ENCODE data around the gene EMX1. TPM values are rescaled to one million over a fixed set of nuclear protein-coding genes. Genes with fewer than 3 reads are reported as not detected.

Gene EMX1
- total RNA-seq, 1 donor from 2014 or later = not detected

DNA sequence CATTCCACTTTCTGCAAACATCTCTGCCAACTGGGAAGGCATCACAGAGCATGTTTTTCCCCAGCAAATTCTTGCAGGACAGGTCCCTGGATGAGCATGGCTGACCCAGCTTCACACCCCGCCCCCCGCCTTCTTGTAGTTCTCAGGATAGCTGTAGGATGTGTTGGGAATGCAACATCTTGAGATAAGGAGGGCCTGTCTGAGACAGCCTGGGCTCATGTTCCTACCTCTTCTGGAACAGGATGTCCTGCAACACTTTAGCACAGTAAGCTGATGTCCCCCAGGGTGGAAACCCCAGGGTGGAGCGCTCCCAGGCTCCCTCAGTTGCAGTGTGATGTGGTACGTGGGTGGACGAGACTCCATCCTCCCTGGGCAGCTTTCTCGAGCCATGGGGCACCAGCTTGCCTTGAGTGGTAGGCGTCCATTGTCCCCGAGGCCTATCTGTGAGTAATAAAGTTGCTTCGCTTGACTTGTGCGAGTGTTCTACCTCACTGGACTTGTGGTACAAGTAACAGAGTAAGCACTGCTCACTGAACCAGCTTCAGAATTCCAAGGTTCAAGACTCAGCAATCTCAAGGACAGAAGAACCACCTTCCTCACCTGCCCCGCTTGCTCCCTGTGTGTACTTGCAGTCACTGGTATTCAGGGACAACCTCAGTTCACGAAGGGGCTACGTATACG lies 48.6 kb downstream of the EMX1 start:
- H3K36me3 Mint-ChIP-seq (ENCODE audit: unreplicated experiment) = peaks cover 3% of the 10 kb centered on the region
- no peaks in the 10 kb centered on the region for H3K9me3 Mint-ChIP-seq (ENCODE audit: unreplicated experiment)
- DNase-seq (ENCODE audit: extremely low spot score, unreplicated experiment) = no peak
- peaks cover 7% of the 10 kb centered on the region for H3K4me1 Mint-ChIP-seq (ENCODE audit: unreplicated experiment)
- no peak overlapping the region for H3K27ac Mint-ChIP-seq (ENCODE audit: unreplicated experiment)
- H3K27me3 Mint-ChIP-seq (ENCODE audit: unreplicated experiment) = no peaks in the 10 kb centered on the region
- H3K4me3 Mint-ChIP-seq (ENCODE audit: unreplicated experiment) = no peak overlapping the region
- TF ChIP-seq, protein P1, sequence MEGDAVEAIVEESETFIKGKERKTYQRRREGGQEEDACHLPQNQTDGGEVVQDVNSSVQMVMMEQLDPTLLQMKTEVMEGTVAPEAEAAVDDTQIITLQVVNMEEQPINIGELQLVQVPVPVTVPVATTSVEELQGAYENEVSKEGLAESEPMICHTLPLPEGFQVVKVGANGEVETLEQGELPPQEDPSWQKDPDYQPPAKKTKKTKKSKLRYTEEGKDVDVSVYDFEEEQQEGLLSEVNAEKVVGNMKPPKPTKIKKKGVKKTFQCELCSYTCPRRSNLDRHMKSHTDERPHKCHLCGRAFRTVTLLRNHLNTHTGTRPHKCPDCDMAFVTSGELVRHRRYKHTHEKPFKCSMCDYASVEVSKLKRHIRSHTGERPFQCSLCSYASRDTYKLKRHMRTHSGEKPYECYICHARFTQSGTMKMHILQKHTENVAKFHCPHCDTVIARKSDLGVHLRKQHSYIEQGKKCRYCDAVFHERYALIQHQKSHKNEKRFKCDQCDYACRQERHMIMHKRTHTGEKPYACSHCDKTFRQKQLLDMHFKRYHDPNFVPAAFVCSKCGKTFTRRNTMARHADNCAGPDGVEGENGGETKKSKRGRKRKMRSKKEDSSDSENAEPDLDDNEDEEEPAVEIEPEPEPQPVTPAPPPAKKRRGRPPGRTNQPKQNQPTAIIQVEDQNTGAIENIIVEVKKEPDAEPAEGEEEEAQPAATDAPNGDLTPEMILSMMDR (IDR thresholded peaks at IDR 0.05) = no peak

DNA sequence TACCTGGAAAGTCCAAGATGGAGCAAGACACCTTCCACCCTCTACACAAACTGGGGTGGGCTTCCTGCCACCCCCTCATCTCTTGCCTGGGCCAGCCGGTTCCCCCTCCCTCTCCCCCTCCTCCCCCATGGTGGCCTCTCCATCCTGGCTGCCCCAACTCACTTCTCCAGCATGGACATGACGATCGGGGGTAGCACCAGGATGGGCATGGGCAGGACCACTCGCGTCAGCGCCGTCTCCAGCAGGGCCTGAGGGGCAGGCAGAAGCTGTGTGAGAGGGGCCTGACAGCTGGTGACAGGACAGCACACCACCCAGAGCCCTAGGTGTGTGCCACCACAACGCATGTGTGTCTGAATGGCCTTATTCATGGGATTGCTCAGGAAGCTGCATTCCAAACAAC lies 51.0 kb downstream of the EMX1 start:
- Mint-ChIP-seq H3K9me3 (ENCODE audit: unreplicated experiment) (no peaks in the 10 kb centered on the region), H3K4me3 (ENCODE audit: unreplicated experiment) (no peak overlapping the region), H3K4me1 (ENCODE audit: unreplicated experiment) (peaks cover 2% of the 10 kb centered on the region), H3K36me3 (ENCODE audit: unreplicated experiment) (peaks cover 3% of the 10 kb centered on the region), H3K27ac (ENCODE audit: unreplicated experiment) (no peak overlapping the region), H3K27me3 (ENCODE audit: unreplicated experiment) (no peaks in the 10 kb centered on the region)
- DNase-seq (ENCODE audit: extremely low spot score, unreplicated experiment) = no peak
- TF ChIP-seq, protein P1 (IDR thresholded peaks at IDR 0.05) = no peak

DNA sequence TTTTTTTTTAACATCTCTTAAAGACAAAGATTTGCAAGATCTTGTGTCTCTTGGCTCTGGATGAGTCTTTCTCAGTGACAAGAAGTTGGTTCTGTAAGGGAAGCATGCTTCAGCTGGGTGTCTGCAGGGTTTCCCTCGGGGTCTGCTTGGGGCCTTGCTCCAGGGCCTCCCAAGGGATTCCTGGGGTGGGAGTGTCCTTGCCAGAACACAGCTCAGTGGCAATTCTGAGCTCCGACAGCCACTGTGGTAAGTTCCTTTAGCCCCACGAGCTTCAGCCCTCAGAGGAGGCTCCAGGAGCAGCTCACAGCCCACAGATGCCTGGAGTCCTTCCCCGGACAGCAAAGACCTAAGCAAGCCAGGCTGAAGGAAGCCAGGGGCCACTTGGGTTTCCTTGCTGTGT lies 52.4 kb downstream of the EMX1 start:
- no peaks in the 10 kb centered on the region for H3K9me3 Mint-ChIP-seq (ENCODE audit: unreplicated experiment)
- TF ChIP-seq, protein P1 (IDR thresholded peaks at IDR 0.05) = no peak
- H3K27ac Mint-ChIP-seq (ENCODE audit: unreplicated experiment) = no peak overlapping the region
- peaks cover 3% of the 10 kb centered on the region for H3K36me3 Mint-ChIP-seq (ENCODE audit: unreplicated experiment)
- DNase-seq (ENCODE audit: extremely low spot score, unreplicated experiment) = no peak
- H3K4me3 Mint-ChIP-seq (ENCODE audit: unreplicated experiment) = no peak overlapping the region
- H3K27me3 Mint-ChIP-seq (ENCODE audit: unreplicated experiment) = no peaks in the 10 kb centered on the region
- H3K4me1 Mint-ChIP-seq (ENCODE audit: unreplicated experiment) = no peaks in the 10 kb centered on the region

DNA sequence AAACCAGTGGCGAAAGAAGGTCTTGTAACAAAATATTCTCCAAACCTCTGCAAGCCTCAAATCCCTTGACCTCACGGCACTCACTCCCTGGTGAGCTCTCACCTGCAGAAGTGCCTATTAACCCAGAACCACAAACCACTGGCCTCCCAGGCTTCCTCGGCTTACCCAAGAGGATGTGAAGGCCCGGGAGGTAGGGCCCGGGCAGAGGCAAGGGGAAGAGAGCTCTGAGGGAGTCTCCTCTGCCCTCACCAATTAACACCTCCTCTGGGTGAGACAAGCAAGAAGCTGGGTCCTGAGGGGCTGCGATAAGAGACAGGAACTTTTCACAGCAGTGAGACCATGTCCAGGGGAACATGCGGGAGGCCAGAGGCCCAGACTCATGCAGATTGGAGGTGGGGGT lies 53.7 kb downstream of the EMX1 start:
- TF ChIP-seq, protein P1 (IDR thresholded peaks at IDR 0.05) = no peak
- H3K4me3 Mint-ChIP-seq (ENCODE audit: unreplicated experiment) = no peak overlapping the region
- H3K36me3 Mint-ChIP-seq (ENCODE audit: unreplicated experiment) = peaks cover 3% of the 10 kb centered on the region
- no peak overlapping the region for H3K27ac Mint-ChIP-seq (ENCODE audit: unreplicated experiment)
- no peaks in the 10 kb centered on the region for H3K27me3 Mint-ChIP-seq (ENCODE audit: unreplicated experiment)
- H3K9me3 Mint-ChIP-seq (ENCODE audit: unreplicated experiment) = no peaks in the 10 kb centered on the region
- no peak for DNase-seq (ENCODE audit: extremely low spot score, unreplicated experiment)
- no peaks in the 10 kb centered on the region for H3K4me1 Mint-ChIP-seq (ENCODE audit: unreplicated experiment)

DNA sequence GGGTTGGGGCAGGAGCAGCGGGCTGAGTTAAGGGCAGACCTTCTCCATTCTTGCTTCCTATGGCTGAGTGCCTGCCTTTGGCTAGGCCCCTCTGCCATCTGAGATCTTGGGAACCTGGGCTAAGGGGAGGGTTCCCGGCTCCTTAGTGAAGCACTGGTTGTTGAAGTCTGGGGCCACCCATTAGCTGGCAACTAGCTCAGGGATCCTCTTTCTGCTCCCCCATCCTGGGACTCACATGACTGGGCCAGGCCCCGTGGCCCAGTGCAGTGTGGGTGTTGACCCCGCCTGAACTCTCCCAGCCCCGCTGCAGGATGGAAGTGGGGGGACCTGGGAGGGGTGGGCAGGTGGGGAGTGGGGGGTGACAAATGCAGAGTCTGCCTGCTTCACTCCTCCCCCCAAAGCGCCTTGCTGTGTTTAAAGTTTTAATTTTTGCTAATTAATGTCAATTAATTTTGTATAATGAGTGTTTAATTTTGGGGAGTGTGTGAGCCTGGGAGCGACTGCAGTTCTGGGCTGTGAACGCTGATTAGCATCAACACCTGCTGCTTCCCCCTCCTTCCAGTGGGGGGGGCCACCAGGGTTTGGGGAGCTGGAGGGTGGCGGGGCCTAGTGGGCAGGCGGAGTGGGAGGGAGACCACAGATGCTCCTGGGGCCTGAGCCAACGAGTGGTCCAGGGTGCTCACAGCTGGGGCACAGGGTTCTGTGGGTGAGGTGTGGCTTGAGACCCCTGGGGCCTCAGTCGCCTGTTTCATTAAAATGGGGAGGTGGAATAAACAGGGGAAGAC lies 55.2 kb downstream of the EMX1 start:
- TF ChIP-seq, protein P1 (IDR thresholded peaks at IDR 0.05) = no peak
- H3K9me3 Mint-ChIP-seq (ENCODE audit: unreplicated experiment) = no peaks in the 10 kb centered on the region
- DNase-seq (ENCODE audit: extremely low spot score, unreplicated experiment) = no peak
- H3K4me3 Mint-ChIP-seq (ENCODE audit: unreplicated experiment) = no peak overlapping the region
- no peaks in the 10 kb centered on the region for H3K4me1 Mint-ChIP-seq (ENCODE audit: unreplicated experiment)
- no peaks in the 10 kb centered on the region for H3K27me3 Mint-ChIP-seq (ENCODE audit: unreplicated experiment)
- H3K36me3 Mint-ChIP-seq (ENCODE audit: unreplicated experiment) = peaks cover 5% of the 10 kb centered on the region
- no peak overlapping the region for H3K27ac Mint-ChIP-seq (ENCODE audit: unreplicated experiment)
